GM21786 (cell line): ENCODE results near the gene MYEF2.

ENCODE experiments used
- ATAC-seq: cut with Tn5 transposase; IDR thresholded peaks from one replicate; pipeline ENCODE4 v1.9.1; 2021; ENCODE audit not compliant: unreplicated experiment

The MYEF2 gene

DNA sequence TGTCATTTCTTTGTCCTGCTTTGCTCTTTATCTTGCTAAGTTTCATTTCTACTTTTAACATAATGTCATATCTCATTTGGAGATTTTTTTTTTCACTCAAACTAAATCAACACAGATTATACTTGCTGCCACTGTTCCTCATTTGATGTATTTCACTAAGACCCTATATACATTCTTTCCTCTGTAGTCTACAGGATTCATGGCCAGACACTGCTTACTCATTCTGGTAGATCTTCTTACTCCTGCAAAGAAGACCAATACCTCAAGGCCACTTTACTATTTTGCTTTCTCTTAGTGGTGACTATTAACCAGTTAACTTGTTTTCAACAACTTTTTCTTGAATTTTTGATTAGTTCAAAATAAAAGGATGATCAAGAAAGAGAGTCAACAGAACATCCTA lies 30.7 kb downstream of the MYEF2 start:
- no peak for ATAC-seq

DNA sequence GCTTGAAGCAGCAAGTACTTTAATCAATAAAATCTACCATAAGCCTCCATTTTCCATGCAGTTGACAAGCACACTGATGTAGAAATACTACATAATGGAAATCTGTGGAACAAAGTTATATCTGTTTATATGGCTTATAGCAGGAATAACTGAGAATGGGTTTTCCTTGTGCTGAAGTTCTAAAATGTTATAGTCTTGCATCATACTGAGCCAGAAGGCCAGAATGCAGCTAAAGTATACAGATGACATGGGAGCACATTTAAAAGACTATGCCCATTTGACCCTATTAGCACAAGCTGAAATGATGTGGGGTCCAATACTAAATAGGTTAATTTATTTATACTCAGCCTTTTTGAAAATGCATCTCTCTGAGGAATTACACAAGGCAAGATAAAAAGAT lies 32.2 kb downstream of the MYEF2 start:
- ATAC-seq = no peak

DNA sequence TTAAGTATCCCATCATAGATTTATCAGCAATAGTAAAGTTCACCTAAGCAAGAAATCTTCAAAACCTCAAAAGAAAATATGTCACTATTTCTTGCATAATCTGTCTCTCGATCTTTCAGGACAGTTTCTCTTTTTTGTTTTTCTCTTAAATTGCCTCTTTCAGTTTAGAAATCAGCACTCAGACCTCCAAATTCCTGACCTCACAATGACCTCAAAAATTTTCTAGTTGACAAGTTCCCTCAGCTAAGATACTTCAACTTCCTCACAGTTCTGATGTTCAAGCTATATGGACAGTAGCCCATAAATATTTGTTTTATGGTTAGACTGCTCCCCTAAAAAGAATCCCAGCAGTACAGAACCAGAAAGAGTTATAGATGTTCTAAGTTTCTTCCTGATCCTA lies 33.2 kb downstream of the MYEF2 start:
- ATAC-seq = no peak

DNA sequence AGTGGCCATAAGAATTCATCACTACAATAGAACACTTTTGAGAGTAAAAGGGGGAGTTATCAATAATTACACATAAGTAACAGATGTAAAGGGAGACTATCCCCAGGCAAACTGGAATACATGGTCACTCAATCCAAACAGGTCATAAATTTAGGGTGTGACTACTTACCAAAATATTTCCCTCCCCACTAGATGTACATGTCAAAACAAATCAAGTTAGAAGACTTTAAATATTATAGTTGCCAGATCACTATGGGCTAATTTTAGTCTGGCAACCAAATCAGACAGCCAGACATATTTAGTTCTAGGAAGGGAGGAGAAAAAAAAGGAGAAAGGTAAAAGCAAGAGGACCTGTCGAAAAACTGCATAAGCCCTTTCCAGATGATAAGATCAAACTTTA lies 34.2 kb downstream of the MYEF2 start:
- no peak for ATAC-seq

DNA sequence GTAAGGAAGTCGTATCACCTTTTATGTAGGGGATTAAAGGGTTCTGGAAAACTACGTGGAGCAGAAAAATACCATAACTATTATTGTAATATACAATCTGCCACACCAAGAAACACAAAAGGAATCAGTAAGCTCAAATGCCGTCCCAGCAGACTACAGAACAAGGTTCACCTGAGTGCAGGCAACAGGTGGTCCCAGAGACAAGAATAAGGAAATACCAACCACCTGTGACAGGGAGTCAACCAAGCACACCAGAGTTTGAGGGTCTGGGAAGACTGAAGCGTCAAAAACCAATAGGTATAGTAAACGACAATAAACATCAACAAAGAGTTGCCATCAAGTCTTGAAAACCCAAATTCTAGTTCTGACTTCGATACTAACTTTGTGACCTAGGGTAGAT lies 45.2 kb downstream of the MYEF2 start:
- ATAC-seq = no peak

DNA sequence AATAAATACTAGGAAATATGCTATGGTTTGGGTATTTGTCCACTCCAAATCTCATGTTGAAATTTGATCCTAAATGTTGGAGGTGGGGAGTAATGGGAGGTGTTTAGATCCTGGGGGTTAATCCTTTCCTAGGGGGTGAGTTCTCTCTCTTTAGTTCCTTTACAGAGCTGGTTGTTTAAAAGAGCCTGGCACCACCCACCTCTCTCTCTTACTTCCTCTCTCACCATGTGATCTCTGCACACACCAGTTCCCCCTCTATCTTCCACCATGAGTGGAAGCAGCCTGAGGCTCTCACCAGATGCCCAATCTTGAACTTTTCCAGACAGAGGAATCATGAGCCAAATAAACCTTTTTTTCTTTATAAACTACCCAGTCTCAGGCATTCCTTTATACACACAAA lies 46.8 kb downstream of the MYEF2 start:
- no peak for ATAC-seq

DNA sequence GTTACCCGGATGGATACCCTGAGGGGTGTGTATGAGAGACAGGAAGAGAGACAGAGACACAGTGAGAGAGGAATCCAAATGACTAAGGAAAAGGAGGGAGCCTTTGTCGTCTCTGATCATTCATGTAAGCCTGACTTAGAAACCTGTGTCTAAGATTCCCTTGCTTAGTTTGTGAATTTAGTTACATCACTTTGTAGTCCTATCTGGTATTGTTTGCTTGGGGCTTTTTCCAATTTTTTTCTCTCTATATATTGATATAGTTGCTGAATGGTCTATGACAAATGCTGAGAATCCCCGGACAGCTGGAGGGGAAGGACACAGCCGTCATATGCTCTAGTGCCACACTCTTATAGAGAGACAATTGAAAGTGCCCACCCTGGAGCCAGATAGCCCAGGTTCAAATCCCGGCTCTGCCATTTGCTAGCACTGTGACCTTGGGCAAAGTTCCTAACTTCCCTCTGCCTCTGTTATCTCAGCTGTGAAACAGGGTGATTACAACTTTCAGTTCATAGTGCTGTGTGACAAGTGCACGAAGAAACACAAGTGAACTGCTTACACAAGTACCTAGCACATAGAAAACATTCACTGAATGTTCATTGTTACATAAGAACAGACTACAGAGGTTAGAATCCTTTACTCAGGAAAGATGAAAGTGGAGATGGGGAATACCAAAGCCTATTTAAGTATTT lies 51.3 kb downstream of the MYEF2 start:
- ATAC-seq = no peak

DNA sequence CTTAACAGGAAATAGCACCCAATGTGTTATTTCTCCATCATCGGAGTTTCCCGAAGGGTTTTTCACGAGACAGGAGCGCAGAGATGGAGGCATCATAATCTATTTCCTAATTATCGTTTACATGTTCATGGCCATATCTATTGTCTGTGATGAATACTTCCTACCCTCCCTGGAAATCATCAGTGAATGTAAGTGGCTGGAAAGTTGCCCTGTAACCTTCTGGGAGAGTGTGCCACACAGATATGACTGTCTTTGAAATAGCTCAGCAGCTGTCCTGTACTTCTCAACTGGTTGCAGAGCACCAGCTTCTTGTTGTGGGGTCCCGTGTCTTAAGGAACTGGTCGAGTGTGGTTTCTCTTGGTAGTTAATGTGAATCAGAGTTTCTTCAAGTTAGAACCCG lies 56.2 kb downstream of the MYEF2 start:
- no peak for ATAC-seq

DNA sequence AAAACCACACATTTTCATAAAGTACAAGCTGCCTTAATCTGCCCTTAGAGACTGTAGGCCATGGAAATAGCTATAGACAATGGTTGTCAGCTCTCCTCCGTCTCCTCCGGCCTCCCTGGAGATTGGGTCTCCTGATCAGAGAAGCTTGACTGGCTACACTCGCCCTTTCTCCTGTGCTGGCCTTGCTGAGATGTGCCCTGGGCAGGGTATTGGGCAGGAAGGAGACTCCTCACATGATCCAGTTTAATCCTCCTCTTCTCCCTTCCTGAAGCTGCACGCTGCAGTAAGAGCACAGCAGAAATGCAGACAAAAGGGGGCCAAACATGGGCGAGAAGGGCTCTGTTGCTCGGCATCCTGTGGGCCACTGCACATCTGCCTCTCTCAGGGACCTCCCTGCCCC lies 57.4 kb downstream of the MYEF2 start, which contains the start of gene SLC24A5:
Gene SLC24A5 (plus strand): TSS at position 246 of the 400 bp plus-strand sequence. CDS start 55 bp downstream, at position 301.
- no peak for ATAC-seq

DNA sequence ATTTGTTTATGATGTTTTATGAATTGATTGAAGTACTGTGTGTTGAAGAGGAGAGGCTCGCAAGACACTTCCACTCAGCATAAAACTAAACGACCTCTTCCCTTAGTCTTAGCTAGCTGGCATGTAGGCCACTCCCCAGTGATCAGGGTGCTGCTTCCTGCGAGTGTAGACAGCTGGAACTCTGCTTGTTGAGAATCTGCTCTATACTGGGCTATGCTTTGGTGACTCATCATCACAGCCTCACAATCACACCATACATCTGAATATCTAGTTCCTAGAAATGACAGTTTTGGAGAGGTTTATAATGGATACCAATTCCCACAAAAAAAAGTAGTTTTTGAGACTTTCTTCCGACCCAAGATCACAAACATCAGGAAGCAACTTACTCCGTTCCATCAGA lies 58.8 kb downstream of the MYEF2 start:
- no peak for ATAC-seq

DNA sequence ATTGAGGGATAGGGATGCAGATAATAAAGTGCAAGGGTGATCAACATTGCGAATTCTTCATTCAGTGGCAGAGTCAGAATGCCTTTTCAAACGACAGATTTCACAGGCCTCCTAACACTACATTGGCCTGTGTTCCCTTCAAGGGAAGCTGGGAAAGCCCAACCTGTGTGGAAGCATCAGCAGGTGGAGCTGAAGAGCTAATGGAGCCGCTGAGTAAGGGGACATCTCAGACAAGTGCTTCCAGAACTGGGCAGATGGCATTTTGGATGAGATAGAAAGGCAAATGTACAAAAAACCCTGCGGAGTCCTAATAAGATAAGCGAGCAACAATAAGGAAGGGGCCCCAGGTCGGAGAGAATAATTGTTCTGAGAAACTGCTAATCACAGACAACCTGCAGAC lies 65.9 kb downstream of the MYEF2 start:
- ATAC-seq = no peak

DNA sequence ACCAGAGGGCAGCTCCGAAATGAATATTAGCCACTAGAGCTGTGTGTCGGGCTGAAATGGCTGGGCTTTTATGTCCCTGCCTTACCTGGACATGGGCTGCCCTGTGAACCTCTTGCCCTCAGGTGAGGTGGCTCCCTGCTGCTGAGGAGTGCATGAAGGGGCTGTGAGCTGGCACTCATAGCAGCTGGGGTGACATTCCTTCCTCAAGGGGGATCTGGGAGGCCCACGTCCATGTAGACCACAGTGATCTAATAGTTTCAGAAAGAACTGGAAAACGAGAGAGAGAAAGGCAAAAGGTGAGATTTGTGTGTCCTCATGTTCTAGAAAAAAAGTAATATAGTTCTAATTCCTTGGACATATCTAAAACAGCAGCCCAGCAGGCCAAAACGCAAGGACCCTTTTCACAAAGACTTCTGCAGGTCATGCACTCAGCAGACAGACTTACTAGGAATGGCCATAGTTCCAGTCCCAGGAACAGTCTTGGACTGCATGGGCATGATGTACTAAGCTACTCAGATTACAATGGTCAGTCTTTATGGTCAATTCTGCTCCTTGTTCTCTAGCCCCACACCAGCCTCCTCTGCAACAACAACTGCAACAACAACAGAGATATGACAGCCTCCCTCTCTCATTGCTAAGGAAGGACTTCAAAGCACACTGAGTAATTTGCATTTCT lies 68.1 kb downstream of the MYEF2 start:
- no peak for ATAC-seq

DNA sequence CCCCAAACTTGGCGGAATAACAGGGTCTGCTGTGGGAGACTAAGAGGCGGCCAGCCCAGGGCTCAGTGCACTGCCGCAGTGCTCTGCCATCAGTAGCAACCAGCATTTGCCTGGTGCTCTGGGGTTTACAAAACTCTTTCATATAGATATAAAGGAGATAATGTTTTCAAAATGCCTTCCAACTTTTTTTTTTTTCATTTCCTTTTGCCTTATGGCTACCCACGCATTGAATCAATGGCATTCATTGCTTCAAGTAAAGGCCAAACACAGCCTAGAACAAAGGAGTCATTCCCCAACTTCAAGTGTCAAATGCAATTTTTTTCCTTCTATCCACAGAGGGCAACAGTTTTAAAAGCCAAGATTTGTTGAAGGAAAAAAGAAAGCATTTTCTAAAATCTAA lies 68.9 kb downstream of the MYEF2 start:
- ATAC-seq = no peak

DNA sequence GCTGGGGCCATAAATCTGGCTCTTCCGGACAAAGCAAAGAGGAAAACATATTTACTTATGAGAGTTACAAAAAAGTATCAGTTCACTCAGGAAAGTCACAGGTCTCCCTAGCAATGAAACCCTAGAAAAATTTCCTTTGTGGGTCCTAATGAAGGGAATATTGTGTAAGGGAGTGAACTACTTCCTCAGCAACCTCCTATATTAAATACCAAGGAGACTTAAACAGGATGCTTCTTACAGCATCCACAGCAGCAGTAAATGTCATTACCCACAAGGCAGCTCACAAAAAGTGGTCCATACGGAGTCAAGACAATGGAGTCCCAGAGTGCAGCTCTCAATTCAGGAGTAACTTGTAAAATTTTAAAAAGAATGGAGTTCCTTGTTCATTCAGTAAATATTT lies 72.2 kb downstream of the MYEF2 start:
- ATAC-seq = no peak

DNA sequence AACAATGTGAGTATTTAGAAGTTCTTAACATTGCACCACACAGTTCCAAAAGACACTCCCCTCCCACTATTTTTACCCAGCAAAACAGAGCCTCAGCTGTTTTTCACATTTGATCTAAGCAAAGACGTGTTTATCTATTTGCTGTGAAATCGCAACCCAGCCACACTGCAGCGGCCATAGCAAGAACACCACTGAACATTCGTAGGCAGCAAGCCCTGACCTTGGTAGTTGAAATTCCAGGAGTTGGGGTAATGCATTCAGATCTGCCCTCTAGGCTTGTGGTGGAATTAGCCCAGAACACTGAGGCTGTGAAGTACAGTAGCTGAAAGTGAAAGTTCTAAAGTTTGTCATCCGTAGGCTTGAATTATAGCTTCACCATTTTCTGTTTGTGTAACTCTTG lies 74.4 kb downstream of the MYEF2 start:
- ATAC-seq = no peak

DNA sequence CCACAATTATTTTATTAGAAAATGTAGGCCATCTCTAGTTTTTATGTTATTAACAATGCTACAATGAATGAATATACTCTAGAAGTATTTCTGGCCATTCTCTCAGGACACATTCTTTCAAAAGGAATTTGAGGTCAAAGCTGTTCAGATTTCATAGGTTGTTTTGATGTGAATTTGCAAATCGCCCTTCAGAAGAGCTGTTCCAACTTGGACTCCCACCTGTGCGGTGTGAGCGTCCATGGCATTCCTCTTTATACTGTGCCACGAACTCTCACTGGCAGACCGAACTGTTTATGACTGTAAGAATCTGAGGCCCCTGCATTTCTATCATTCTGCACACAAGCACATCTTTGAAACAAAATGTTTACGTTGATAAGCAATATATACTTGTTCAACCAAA lies 75.9 kb downstream of the MYEF2 start:
- no peak for ATAC-seq

DNA sequence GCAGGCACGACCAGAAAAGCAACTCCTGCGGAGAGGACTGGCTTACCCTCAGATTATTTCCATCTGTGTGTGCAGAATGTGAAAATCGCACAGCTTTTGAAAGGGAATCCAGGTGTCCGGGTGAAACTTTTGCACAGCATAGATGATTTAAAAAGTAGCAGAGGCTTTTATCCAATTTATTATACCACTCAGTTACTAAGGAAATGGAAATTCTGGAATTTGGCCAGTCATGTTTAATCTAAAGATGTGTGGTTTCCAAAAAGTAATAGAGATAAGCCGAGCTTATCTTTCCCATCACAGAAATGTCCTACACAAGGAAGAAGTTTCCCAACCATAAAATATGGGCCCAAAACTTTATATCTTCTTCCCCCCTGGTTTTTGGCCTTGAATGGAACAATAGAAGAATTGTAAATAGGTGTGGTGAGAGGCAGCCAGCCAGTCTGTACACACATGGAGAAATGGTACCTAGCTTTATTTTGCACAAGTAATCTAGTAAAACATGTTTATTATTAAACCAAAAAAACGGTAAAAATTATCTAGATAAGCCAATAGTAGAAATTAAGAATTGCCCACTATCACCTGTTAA lies 76.6 kb downstream of the MYEF2 start:
- ATAC-seq = no peak

DNA sequence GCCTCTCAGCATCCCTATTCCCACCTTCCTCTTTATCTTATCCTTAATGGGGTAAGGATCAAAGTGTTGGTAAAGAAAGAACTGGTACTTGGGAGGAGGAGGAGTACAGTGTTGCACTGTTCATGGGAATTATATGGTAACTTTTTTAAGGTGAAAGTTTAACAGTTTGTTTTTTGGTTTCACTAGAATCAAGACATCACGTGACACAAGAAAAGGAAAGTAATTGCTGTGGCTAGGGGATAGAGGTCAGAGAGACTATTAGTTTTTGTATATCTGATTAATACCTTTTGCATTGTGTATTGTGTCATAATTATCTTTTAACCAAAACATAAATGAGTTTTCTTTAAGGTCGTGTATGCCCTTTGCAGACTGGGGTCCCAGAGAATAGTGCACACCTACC lies 80.8 kb downstream of the MYEF2 start:
- ATAC-seq = no peak

DNA sequence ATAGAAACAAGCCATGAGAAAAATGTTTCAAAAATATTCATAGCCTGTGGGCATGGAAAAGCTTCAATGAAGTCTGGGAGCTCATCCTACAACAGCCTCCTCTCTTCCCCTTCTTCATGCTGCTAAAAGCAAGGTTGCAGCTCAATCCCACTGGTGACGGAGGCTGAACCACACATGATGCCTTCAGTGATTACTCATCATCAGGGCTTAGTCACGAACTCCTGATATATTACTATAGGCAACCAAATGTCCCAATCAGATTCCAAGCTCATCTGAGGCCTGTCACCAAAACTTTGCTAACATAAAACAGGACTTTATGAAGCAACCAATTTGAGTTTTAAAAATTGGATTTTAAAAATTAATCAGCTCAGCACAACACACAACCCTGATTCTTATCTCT lies 81.3 kb downstream of the MYEF2 start:
- peak; percentile 31 for ATAC-seq

DNA sequence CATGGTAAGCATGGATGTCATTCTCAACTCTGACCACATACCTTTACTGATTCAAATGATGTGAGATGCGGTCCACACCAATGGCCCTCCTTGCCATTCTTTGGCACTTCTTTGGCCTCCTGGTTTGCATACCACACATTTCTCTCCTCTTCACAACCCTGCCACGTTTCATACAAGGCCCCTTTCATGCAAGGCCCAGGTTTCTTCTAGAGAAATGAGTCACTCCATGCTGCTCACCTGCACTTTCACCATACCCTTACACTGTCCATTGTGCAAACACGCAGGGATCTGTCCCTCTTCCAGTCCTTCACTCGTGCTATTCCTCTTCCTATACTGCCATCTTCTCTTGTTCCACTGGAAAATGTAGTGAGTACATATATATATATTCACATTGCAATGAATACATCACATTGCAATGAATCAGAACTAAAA lies 81.7 kb downstream of the MYEF2 start:
- peak; percentile 83 for ATAC-seq

DNA sequence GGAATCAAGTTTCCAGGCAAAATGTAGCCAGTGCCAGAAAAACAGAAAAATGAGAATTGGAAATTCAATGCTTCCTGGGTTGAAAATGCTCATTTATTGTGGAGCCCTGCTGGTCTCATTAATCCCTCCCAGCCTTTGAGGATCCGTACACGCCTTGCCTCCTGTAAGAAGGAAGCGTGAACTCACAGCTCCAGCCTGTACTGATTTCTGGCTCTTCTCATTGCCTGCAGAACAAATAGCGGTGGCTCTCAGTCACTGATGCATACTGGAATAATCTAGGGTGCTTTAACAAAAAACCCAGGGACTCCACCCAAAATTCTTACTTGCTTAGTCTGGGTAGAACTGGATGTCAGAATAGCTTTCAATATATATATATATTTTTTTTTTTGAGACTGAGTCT lies 86.6 kb downstream of the MYEF2 start:
- ATAC-seq = no peak

DNA sequence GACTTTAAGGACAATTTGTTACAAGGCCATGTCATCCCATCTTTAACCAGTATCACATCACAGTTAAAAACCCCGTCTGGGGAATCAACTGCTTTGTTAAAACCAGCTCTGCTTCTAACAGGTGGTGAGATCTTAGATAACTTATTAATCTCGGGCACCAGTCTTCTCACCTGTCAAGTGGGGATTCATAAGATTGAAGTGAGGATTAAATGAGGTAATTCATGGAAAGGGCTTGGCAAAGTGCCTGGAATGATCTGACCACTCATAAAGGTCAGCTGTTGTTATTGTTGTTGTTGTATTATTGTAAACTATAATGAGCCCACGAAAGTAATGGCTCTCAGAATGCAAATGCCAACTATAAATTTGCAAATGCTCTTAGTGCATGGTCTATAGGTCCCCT lies 87.4 kb downstream of the MYEF2 start:
- no peak for ATAC-seq
